Adrenal gland (tissue), 12 donors: ENCODE results near the gene SIGLEC5. TPM values are rescaled to one million over a fixed set of nuclear protein-coding genes. Genes with fewer than 3 reads are reported as not detected.

Experiments used
- DNase-seq, 7 donors: peaks; one replicate each; pipeline ENCODE4 v3.0.0-alpha.2; 2019 to 2020
- H3K27ac ChIP-seq, 5 donors: fragments of 200-600 bp; sonication (generic) in 4 of 5; 1 replicate in 3 of 5; 2 replicates in 2 of 5; pipeline versions ENCODE4 v1.5.1 to v1.8.0; 2016 to 2020; ENCODE audit warnings: mild to moderate bottlenecking in 1 of 5
- H3K27me3 ChIP-seq: fragments of 200-600 bp; 2 replicates; pipeline ENCODE4 v1.8.0; 2021
- H3K36me3 ChIP-seq, 2 donors: fragments of 200-600 bp; replicated peaks in 1 of 2; 1 replicate in 1 of 2; 2 replicates in 1 of 2; pipeline versions ENCODE4 v1.5.1 to v1.8.0; 2018 to 2022
- H3K4me1 ChIP-seq, 2 donors: fragments of 200-600 bp; replicated peaks in 1 of 2; 1 replicate in 1 of 2; 2 replicates in 1 of 2; pipeline versions ENCODE4 v1.5.1 to v1.8.0; 2018 to 2021
- H3K4me3 ChIP-seq, 4 donors: fragments of 200-600 bp; sonication (generic) in 3 of 4; one replicate each; pipeline ENCODE4 v1.5.1; 2016 to 2018
- H3K9me3 ChIP-seq, 3 donors: fragments of 200-600 bp; sonication (generic) in 1 of 3; replicated peaks in 1 of 3; 1 replicate in 2 of 3; 2 replicates in 1 of 3; pipeline versions ENCODE4 v1.5.1 to v1.8.0; 2016 to 2021
- CTCF ChIP-seq, 6 experiments: fragments of 450-650 bp in 4 of 6; fragments of 200-600 bp in 2 of 6; sonication (generic) in 1 of 6; IDR thresholded peaks; 1 replicate in 5 of 6; 2 replicates in 1 of 6; pipeline versions ENCODE4 v1.5.1 to v1.8.0; 2016 to 2021; ENCODE audit warnings: antibody characterized with exemption in 6 of 6, mild to moderate bottlenecking in 2 of 6, moderate library complexity in 1 of 6
- POLR2A ChIP-seq, 2 donors: fragments of 450-650 bp; IDR thresholded peaks; one replicate each; pipeline ENCODE4 v1.6.1; 2017; ENCODE audit warnings: antibody characterized with exemption in 2 of 2, mild to moderate bottlenecking in 2 of 2, moderate library complexity in 1 of 2
- WGBS, 4 donors: extraction: QIAGEN DNeasy Blood & Tissue Kit in 2 of 4; methylation state at CpG; one replicate each; pipeline versions ENCODE4 v1.1.5 to v1.1.7; 2013 to 2017; 5-methylcytosine and 5-hydroxymethylcytosine counted together
- intact Hi-C, 2 donors: fragments of 100-400 bp; cut with DNase I; formaldehyde crosslinking; loops; one replicate each; pipeline versions ENCODE4 v1.14.1 to v1.15.0; 2022 to 2023
- polyA plus RNA-seq, 3 donors: library from polyadenylated mRNA; stranded (reverse); fragments of 200-250 nt in 2 of 3; fragments of 350-450 nt in 1 of 3; fragmentation: Illumina TruSeq in 1 of 3; extraction: RNeasy Lipid Tissue Mini Kit (QIAGEN cat#74804) in 1 of 3; gene quantifications; one replicate each; pipeline ENCODE4 v1.2.3, GENCODE V29; 2013 to 2014
- total RNA-seq, 9 donors: library from RNA; depleted of rRNA in 4 of 9; stranded (reverse); fragments of >200 nt in 4 of 9; fragments of 120-200 nt in 1 of 9; fragmentation: NEBNext Ultra II Directional in 1 of 9; extraction: Animal tissue kit (Norgen Biotek cat#: 25700) in 1 of 9; gene quantifications; one replicate each; pipeline versions ENCODE4 v1.1.0 to v1.2.4, GENCODE V29; 2013 to 2023
- donor health status: healthy with polysubstance abuse.
- donor health status: Bipolar disorder and iron deficiency.
- donor health status: DM: yes; HTN: yes; CAD: no.
- donor health status: DM: no; HTN: no; CAD: no.
- donor health status: DM: no; HTN: no; CAD: no.
- donor health status: DM: yes; HTN: yes; CAD: no.

SIGLEC5 gene
- total and polyA plus RNA-seq, 12 donors, result 0.11 to 3.0 (median 0.57) TPM; not detected in 7

- intact Hi-C loops, result no loop called here
Observed at GRCh38 chr19:51607920-51608562, 22.2 kb downstream of the SIGLEC5 start.

GRCh38 chr19:51607077-51607476 lies 23.1 kb downstream of the SIGLEC5 start:
- intact Hi-C loops, result no loop called here
- DNase-seq, result no peak
- Histone ChIP-seq H3K27ac (no peak overlapping the region), H3K27me3 (no peaks in the 10 kb centered on the region), H3K4me3 (no peak overlapping the region), H3K4me1 (no peaks in the 10 kb centered on the region), H3K36me3 (no peaks in the 10 kb centered on the region), H3K9me3 (no peaks in the 10 kb centered on the region)
- 59 to 62% (median 60%) methylated on average over 6 of the region's 6 CpGs for WGBS, 4 donors
- no peak for TF ChIP-seq CTCF (IDR thresholded peaks at IDR 0.05)
- no peak for TF ChIP-seq POLR2A (IDR thresholded peaks at IDR 0.05)

More at GRCh38 chr19:51607920-51608562, 22.2 kb downstream of the SIGLEC5 start:
- no peak overlapping the region for H3K27ac ChIP-seq
- no peaks in the 10 kb centered on the region for H3K4me1 ChIP-seq
- no peaks in the 10 kb centered on the region for H3K9me3 ChIP-seq
- no peak for TF ChIP-seq POLR2A (IDR thresholded peaks at IDR 0.05)
- peak; percentile 21 to 75 (median 48) for TF ChIP-seq CTCF (IDR thresholded peaks at IDR 0.05)
- peak; percentile 64 to 90 (median 74) for DNase-seq
- WGBS, 4 donors, result 21 to 31% (median 23%) methylated on average over 12 to 13 of the region's 13 CpGs
- no peak overlapping the region for H3K4me3 ChIP-seq
- H3K27me3 ChIP-seq, result peaks cover under 1% of the 10 kb centered on the region
- H3K36me3 ChIP-seq, result no peaks in the 10 kb centered on the region

- no peaks in the 10 kb centered on the region for H3K4me1 ChIP-seq
- intact Hi-C loops, result no loop called here
- no peaks in the 10 kb centered on the region for H3K9me3 ChIP-seq
- no peak for TF ChIP-seq CTCF (IDR thresholded peaks at IDR 0.05)
- TF ChIP-seq POLR2A (IDR thresholded peaks at IDR 0.05), result no peak
- 90 to 95% (median 93%) methylated on average over 18 to 20 of the region's 20 CpGs for WGBS, 4 donors
- H3K27ac ChIP-seq, result no peak overlapping the region
- H3K36me3 ChIP-seq, result no peaks in the 10 kb centered on the region
- peaks cover 4% of the 10 kb centered on the region for H3K27me3 ChIP-seq
- H3K4me3 ChIP-seq, result no peak overlapping the region
- DNase-seq, result no peak
Observed at GRCh38 chr19:51602189-51602854, 27.9 kb downstream of the SIGLEC5 start.

GRCh38 chr19:51600940-51601580 lies 29.1 kb downstream of the SIGLEC5 start:
- H3K4me3 ChIP-seq, result no peak overlapping the region

More at GRCh38 chr19:51600940-51601580, 29.1 kb downstream of the SIGLEC5 start:
- Histone ChIP-seq H3K4me1 (no peaks in the 10 kb centered on the region), H3K36me3 (no peaks in the 10 kb centered on the region), H3K27ac (no peak overlapping the region), H3K9me3 (no peaks in the 10 kb centered on the region), H3K27me3 (peaks cover 4% of the 10 kb centered on the region)
- no peak for DNase-seq
- intact Hi-C loops, result no loop called here
- 17 to 31% (median 24%) methylated on average over 12 to 59 of the region's 59 CpGs for WGBS, 4 donors
- TF ChIP-seq POLR2A (IDR thresholded peaks at IDR 0.05) (no peak), CTCF (IDR thresholded peaks at IDR 0.05) (no peak)
